Measurements from ENCODE around the gene PKIG. TPM values are rescaled to one million over a fixed set of nuclear protein-coding genes. Genes with fewer than 3 reads are reported as not detected.

PKIG gene
- total RNA-seq, 2 donors from 2014 or later = 43.6 to 64.9 TPM

DNA sequence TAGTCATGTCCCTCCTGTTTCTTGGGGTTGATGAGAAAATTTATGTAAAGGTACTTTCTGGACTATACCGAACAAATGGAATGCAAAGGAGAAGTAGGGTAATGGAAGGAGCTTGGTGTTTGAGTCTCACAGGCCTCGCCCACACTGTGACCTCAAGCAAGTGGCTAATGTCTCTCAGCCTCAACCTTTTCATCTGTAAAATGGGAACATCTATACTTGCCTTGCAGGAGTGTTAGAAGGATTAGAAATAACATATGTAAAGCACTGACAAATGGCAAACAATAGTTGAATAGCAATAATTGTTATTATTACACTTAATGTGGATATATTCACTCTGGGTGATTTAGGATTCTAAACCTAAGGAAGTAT is 8.9 kb upstream of the PKIG start:
- intact Hi-C loops (cut with DNase I) = no loop called here
- H3K27me3 ChIP-seq = no peaks in the 10 kb centered on the region
- H3K4me3 ChIP-seq = no peak overlapping the region
- H3K36me3 ChIP-seq (replicated peaks in 1 of 2; ENCODE audit: insufficient read depth in 1 of 2, low read depth in 2 of 2) = no peaks in the 10 kb centered on the region
- no peaks in the 10 kb centered on the region for H3K9me3 ChIP-seq
- no peak for TF ChIP-seq POLR2A (IDR thresholded peaks at IDR 0.05)
- TF ChIP-seq, protein P1, sequence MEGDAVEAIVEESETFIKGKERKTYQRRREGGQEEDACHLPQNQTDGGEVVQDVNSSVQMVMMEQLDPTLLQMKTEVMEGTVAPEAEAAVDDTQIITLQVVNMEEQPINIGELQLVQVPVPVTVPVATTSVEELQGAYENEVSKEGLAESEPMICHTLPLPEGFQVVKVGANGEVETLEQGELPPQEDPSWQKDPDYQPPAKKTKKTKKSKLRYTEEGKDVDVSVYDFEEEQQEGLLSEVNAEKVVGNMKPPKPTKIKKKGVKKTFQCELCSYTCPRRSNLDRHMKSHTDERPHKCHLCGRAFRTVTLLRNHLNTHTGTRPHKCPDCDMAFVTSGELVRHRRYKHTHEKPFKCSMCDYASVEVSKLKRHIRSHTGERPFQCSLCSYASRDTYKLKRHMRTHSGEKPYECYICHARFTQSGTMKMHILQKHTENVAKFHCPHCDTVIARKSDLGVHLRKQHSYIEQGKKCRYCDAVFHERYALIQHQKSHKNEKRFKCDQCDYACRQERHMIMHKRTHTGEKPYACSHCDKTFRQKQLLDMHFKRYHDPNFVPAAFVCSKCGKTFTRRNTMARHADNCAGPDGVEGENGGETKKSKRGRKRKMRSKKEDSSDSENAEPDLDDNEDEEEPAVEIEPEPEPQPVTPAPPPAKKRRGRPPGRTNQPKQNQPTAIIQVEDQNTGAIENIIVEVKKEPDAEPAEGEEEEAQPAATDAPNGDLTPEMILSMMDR (IDR thresholded peaks at IDR 0.05) = no peak
- H3K27ac ChIP-seq = no peak overlapping the region
- WGBS, 2 donors = 91 to 93% methylated on average over 2 of the region's 2 CpGs
- no peaks in the 10 kb centered on the region for H3K4me1 ChIP-seq
- no peak for DNase-seq
- ATAC-seq = no peak

DNA sequence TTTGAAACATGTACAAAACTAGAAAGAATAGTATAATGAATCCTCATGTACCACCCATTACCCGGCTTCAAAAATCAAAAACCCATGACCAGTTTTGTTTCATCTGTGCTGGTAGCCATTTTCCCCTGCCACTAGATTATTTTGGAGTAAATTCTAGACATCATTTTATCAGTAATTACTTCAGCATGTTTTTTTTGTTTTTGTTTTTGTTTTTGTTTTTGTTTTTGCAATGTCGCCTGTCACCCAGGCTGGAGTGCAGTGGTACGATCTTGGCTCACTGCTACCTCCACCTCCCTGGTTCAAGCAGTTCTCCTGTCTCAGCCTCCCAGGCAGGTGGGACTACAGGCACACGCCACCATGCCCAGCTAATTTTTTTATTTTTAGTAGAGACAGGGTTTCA is 8.0 kb upstream of the PKIG start:
- no peak overlapping the region for H3K4me3 ChIP-seq
- H3K9me3 ChIP-seq = no peaks in the 10 kb centered on the region
- DNase-seq (no peak), ATAC-seq (no peak)
- 94 to 95% methylated on average over 4 of the region's 4 CpGs for WGBS, 2 donors
- no peak overlapping the region for H3K27ac ChIP-seq
- intact Hi-C loops (cut with DNase I) = no loop called here
- H3K27me3 ChIP-seq = no peaks in the 10 kb centered on the region
- no peaks in the 10 kb centered on the region for H3K36me3 ChIP-seq (replicated peaks in 1 of 2; ENCODE audit: insufficient read depth in 1 of 2, low read depth in 2 of 2)
- TF ChIP-seq POLR2A (IDR thresholded peaks at IDR 0.05) = no peak
- TF ChIP-seq, protein P1 (IDR thresholded peaks at IDR 0.05) = no peak
- H3K4me1 ChIP-seq = no peaks in the 10 kb centered on the region

DNA sequence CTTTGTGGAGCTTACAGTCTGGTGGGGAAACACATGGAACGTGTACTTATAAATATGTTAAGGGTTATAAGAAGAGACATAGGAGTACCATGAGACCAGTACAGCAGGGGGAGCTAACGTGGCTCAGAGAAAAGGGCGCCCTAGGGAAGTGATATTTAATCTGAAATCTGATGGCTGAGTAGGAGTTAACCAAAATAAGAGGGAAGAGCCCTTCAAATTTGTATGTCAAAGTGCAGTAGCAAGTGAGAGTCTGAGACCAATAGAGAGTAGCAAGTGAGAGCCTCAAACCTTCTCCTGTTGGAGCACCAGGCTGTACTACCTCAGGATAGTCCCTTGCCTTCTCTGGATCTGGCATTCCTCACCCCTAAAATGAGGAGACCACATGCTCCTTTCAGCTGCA is 6.1 kb upstream of the PKIG start:
- DNase-seq (peak in 1 of 4 donors; percentile 11), ATAC-seq (no peak)
- WGBS, 2 donors = 62 to 76% methylated on average over 3 of the region's 3 CpGs
- Histone ChIP-seq H3K4me3 (no peak overlapping the region), H3K36me3 (replicated peaks in 1 of 2; ENCODE audit: insufficient read depth in 1 of 2, low read depth in 2 of 2) (no peaks in the 10 kb centered on the region), H3K4me1 (peaks cover 5% of the 10 kb centered on the region), H3K27me3 (no peaks in the 10 kb centered on the region), H3K9me3 (no peaks in the 10 kb centered on the region), H3K27ac (no peak overlapping the region)
- intact Hi-C loops (cut with DNase I) = no loop called here
- TF ChIP-seq POLR2A (IDR thresholded peaks at IDR 0.05) = no peak
- TF ChIP-seq, protein P1 (IDR thresholded peaks at IDR 0.05) = peak in 2 of 7 experiments; percentile 8 to 21

DNA sequence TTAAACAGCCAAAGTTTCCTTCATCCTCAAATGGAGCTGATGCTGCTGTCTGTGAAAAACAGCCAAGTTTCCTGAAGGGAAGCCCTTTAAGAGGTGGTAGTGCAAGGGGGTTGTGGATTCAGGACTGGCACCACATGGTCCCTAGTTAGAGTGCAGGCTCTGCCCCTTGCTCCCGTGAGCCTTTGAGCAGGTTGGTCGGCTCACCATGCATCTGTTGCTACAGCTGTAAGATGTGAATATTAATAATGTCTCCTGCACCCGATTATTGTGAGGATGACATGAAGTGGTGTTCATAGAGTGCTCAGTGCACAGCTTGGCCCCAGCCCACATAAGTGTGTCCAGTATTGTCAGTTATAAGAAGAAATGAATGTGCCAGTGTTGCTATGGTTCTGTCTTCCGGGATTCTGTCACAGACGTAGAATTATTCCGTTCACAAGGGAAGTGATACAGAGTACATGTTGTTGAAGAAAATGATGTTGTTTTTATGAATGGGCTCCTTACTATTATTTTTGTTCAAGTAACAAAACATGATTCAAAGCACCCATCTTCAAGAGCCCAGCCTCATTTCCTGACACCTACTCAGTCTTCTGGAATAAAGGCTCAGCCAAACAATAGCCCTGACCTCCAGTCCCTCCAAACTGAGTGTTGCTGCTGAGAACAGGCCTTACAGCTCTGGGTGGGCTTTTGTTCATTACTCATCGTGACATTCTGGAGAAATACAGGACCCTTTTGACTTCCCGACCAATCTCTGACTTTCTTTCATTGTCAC is 2.9 kb upstream of the PKIG start:
- ATAC-seq = no peak
- Histone ChIP-seq H3K4me3 (no peak overlapping the region), H3K27me3 (no peaks in the 10 kb centered on the region), H3K9me3 (no peaks in the 10 kb centered on the region), H3K27ac (no peak overlapping the region), H3K4me1 (peaks cover 5% of the 10 kb centered on the region), H3K36me3 (replicated peaks in 1 of 2; ENCODE audit: insufficient read depth in 1 of 2, low read depth in 2 of 2) (no peaks in the 10 kb centered on the region)
- intact Hi-C loops (cut with DNase I) = no loop called here
- TF ChIP-seq, protein P1 (IDR thresholded peaks at IDR 0.05) = no peak
- TF ChIP-seq POLR2A (IDR thresholded peaks at IDR 0.05) = no peak
- 78 to 90% methylated on average over 8 of the region's 8 CpGs for WGBS, 2 donors
- no peak for DNase-seq

All from body of pancreas (tissue), 4 donors.